ENCODE data around the gene TSSK3.

- no peak for TF ChIP-seq EZH2phosphoT487 (IDR thresholded peaks at IDR 0.05; ENCODE audit: borderline replicate concordance, low read length)
- no peak for TF ChIP-seq CTCF (conservative IDR thresholded peaks at IDR 0.05; ENCODE audit: low read depth, low read length)
Measured at GRCh38 chr1:32318127-32318869, 44.0 kb upstream of the TSSK3 start.
